OCI-LY3 (cell line): Measurements from ENCODE around the gene ATXN1L.
"Not testable (repeated sequence)": the region's sequence is repeated elsewhere in the genome, so short reads cannot be mapped to it uniquely, and the experiment has no call there.

Experiments used
- H2AFZ ChIP-seq: fragments of 200-600, 300-600 bp; shearing (Covaris generic); 2 replicates; pipeline ENCODE4 v1.6.0; 2014; ENCODE audit warnings: antibody characterized with exemption, low read depth, low read length
- H3K27ac ChIP-seq: fragments of 200-600, 300-600 bp; sonication (generic); 2 replicates; pipeline ENCODE4 v1.5.1; 2014; ENCODE audit warnings: mild to moderate bottlenecking, low read length, moderate library complexity, mixed read lengths
- H3K27me3 ChIP-seq: fragments of 200-600, 300-600 bp; sonication (generic); 2 replicates; pipeline ENCODE4 v1.6.1; 2014; ENCODE audit warnings: low read depth, low read length, mixed read lengths
- H3K36me3 ChIP-seq: fragments of 200-600, 300-600 bp; sonication (generic); replicated peaks from 2 replicates; pipeline ENCODE3; 2014; ENCODE audit warnings: low read depth, low read length, mixed read lengths
- H3K4me1 ChIP-seq: fragments of 300-600, 200-600 bp; sonication (generic); 2 replicates; pipeline ENCODE4 v1.6.1; 2014; ENCODE audit warnings: low read length, mixed read lengths
- H3K4me2 ChIP-seq: fragments of 200-600, 300-600 bp; sonication (generic); 2 replicates; pipeline ENCODE4 v1.6.1; 2014; ENCODE audit warnings: low read length, mixed read lengths
- H3K4me3 ChIP-seq: fragments of 300-600, 200-600 bp; sonication (generic); 2 replicates; pipeline ENCODE4 v1.5.1; 2014; ENCODE audit warnings: antibody characterized with exemption, mild to moderate bottlenecking, low read length, moderate library complexity
- H3K79me2 ChIP-seq: fragments of 300-600, 200-600 bp; shearing (Covaris generic); 2 replicates; pipeline ENCODE4 v1.6.1; 2014; ENCODE audit warnings: mild to moderate bottlenecking, low read length, mixed read lengths
- H3K9ac ChIP-seq: fragments of 300-600, 200-600 bp; shearing (Covaris generic); 2 replicates; pipeline ENCODE4 v1.6.0; 2014; ENCODE audit warnings: mild to moderate bottlenecking, low read length, moderate library complexity
- H3K9me3 ChIP-seq: fragments of 200-600, 300-600 bp; shearing (Covaris generic); 2 replicates; pipeline ENCODE4 v1.6.1; 2014; ENCODE audit warnings: low read length, mixed read lengths; ENCODE audit not compliant: insufficient read depth
- H4K20me1 ChIP-seq: fragments of 200-600, 300-600 bp; sonication (generic); 2 replicates; pipeline ENCODE4 v1.6.1; 2016; ENCODE audit warnings: low read length, mixed read lengths; ENCODE audit not compliant: insufficient read depth
- CTCF ChIP-seq: fragments of 200-600, 300-600 bp; sonication (generic); IDR thresholded peaks from 2 replicates; pipeline ENCODE4 v1.5.1; 2014; ENCODE audit warnings: antibody characterized with exemption, low read length, low read depth
- EZH2phosphoT487 ChIP-seq: fragments of 200-600 bp; shearing (Covaris generic); IDR thresholded peaks from 2 replicates; pipeline ENCODE4 v1.6.1; 2018; ENCODE audit warnings: antibody characterized with exemption, mixed run types, low read depth

ATXN1L gene

GRCh38 chr16:71830359-71830758 is 15.4 kb upstream of the ATXN1L start:
- H3K9me3 ChIP-seq: no peaks in the 10 kb centered on the region
- no peaks in the 10 kb centered on the region for H3K36me3 ChIP-seq
- H3K4me1 ChIP-seq: peaks cover 19% of the 10 kb centered on the region
- peak overlapping the region; percentile 15; the same call in 1 of the 2 replicates for H3K27ac ChIP-seq
- peak overlapping the region; percentile 22 for H3K4me2 ChIP-seq
- no peak for TF ChIP-seq EZH2phosphoT487
- no peak for TF ChIP-seq CTCF
- no peak overlapping the region for H3K9ac ChIP-seq
- no peaks in the 10 kb centered on the region for H4K20me1 ChIP-seq
- peak overlapping the region; percentile 40; the same call in 1 of the 2 replicates for H3K4me3 ChIP-seq
- no peaks in the 10 kb centered on the region for H3K27me3 ChIP-seq
- H2AFZ ChIP-seq: peak overlapping the region; percentile 57; the same call in 1 of the 2 replicates
- H3K79me2 ChIP-seq: no peaks in the 10 kb centered on the region

GRCh38 chr16:71831698-71832097 is 14.1 kb upstream of the ATXN1L start:
- not testable (repeated sequence) for H3K27ac ChIP-seq, H3K27me3 ChIP-seq, H3K79me2 ChIP-seq, H3K4me3 ChIP-seq, H3K36me3 ChIP-seq, H3K9ac ChIP-seq, H3K4me2 ChIP-seq, H4K20me1 ChIP-seq, H3K9me3 ChIP-seq, H2AFZ ChIP-seq
- peaks cover 19% of the 10 kb centered on the region for H3K4me1 ChIP-seq

- not testable (repeated sequence) for H3K9ac ChIP-seq
Observed at GRCh38 chr16:71832112-71832511, 13.7 kb upstream of the ATXN1L start.

DNA sequence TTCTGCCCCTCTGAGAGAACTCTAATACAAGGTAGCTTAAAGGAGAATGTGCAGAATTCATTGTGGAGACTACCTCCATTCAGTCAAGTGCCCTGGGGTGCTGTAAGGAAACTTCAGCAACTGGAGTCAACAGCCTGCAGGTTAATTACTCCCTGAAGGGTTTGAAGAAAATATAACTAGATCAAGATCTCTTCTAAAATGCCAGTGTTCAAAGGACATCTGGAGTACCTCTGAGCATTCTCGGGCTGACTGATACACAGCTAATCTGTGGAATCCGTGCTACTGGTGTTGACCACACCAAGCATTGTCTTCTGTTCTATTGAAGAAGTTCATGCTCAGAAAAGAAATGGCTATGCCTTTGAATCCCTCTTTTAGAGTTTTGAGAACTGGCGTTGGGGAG is 11.5 kb upstream of the ATXN1L start:
- no peak overlapping the region for H3K27ac ChIP-seq
- TF ChIP-seq EZH2phosphoT487 (no peak), CTCF (no peak)
- H3K9me3 ChIP-seq: no peaks in the 10 kb centered on the region
- no peaks in the 10 kb centered on the region for H3K36me3 ChIP-seq
- no peak overlapping the region for H3K4me2 ChIP-seq
- no peak overlapping the region for H3K9ac ChIP-seq
- H3K79me2 ChIP-seq: no peaks in the 10 kb centered on the region
- H3K4me1 ChIP-seq: peaks cover 19% of the 10 kb centered on the region
- H4K20me1 ChIP-seq: no peaks in the 10 kb centered on the region
- no peak overlapping the region for H3K4me3 ChIP-seq
- no peak overlapping the region for H2AFZ ChIP-seq
- no peaks in the 10 kb centered on the region for H3K27me3 ChIP-seq

More at GRCh38 chr16:71832112-71832511, 13.7 kb upstream of the ATXN1L start:
- not testable (repeated sequence) for H3K9me3 ChIP-seq, H3K36me3 ChIP-seq, H4K20me1 ChIP-seq, H3K27me3 ChIP-seq, H3K27ac ChIP-seq, H3K79me2 ChIP-seq, H3K4me2 ChIP-seq, H3K4me3 ChIP-seq, H2AFZ ChIP-seq
- peaks cover 19% of the 10 kb centered on the region for H3K4me1 ChIP-seq

GRCh38 chr16:71837150-71837549 is 8.6 kb upstream of the ATXN1L start:
- no peak overlapping the region for H3K27ac ChIP-seq
- no peak overlapping the region for H2AFZ ChIP-seq
- H3K9ac ChIP-seq: no peak overlapping the region
- H3K4me1 ChIP-seq: peaks cover 11% of the 10 kb centered on the region
- H4K20me1 ChIP-seq: no peaks in the 10 kb centered on the region
- no peaks in the 10 kb centered on the region for H3K36me3 ChIP-seq
- no peak for TF ChIP-seq EZH2phosphoT487
- no peak for TF ChIP-seq CTCF
- no peak overlapping the region for H3K4me3 ChIP-seq
- no peaks in the 10 kb centered on the region for H3K9me3 ChIP-seq
- H3K27me3 ChIP-seq: no peaks in the 10 kb centered on the region
- H3K4me2 ChIP-seq: no peak overlapping the region
- no peaks in the 10 kb centered on the region for H3K79me2 ChIP-seq
